ENCODE measurements around the gene TTC9. TPM values are rescaled to one million over a fixed set of nuclear protein-coding genes. Genes with fewer than 3 reads are reported as not detected.

The TTC9 gene
- total and polyA plus RNA-seq, 8 donors = 0.59 to 4.0 (median 0.97) TPM

- intact Hi-C loops (cut with DNase I) = loop anchor here in 2 of 3 donors (10.0 kb wide), 2 partner anchors 84 to 94 kb away; no protein-coding TSS in a partner anchor
- Histone ChIP-seq H3K27ac (no peak overlapping the region), H3K4me1 (peaks cover 0 to 14% (median 12%) of the 10 kb centered on the region in 3 donors), H3K4me3 (no peak overlapping the region), H3K27me3 (no peaks in the 10 kb centered on the region), H3K36me3 (no peaks in the 10 kb centered on the region), H3K9me3 (no peaks in the 10 kb centered on the region)
- ATAC-seq (no peak), DNase-seq (no peak), FAIRE-seq (no peak)
- 86 to 88% methylated on average over 8 of the region's 8 CpGs for WGBS, 2 donors
- TF ChIP-seq CTCF (IDR thresholded peaks at IDR 0.05) = no peak
Observed at GRCh38 chr14:70718383-70719118, 76.8 kb downstream of the TTC9 start.

DNA sequence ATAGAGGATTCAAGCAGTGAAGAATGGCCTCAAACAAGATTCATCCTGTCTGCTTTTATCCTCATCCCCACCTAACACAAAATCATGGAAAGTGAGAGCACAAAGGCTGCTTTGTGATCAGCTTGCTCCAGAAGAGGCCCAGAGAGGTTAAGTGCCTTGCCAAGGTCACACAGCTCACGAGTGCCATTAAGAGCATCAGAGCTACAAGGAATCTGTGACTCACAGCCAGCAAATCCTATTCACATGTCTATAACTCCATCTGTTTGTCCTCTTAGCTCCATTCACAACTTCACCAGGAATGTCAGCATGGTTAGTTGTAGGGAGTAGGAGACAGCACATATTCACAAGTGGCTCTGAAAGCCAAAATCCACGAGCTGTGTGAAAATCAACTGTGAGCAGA is 79.8 kb downstream of the TTC9 start:
- DNase-seq (no peak), FAIRE-seq (no peak), ATAC-seq (no peak)
- Histone ChIP-seq H3K36me3 (no peaks in the 10 kb centered on the region), H3K27ac (no peak overlapping the region), H3K27me3 (no peaks in the 10 kb centered on the region), H3K4me1 (peaks cover 0 to 7% (median 6%) of the 10 kb centered on the region in 3 donors), H3K9me3 (no peaks in the 10 kb centered on the region), H3K4me3 (no peak overlapping the region)
- no peak for TF ChIP-seq CTCF (IDR thresholded peaks at IDR 0.05)
- 61 to 71% methylated on average over 2 of the region's 2 CpGs for WGBS, 2 donors
- intact Hi-C loops (cut with DNase I) = loop anchor here in 1 of 3 donors (10.0 kb wide), 1 partner anchor 87 kb away; no protein-coding TSS in a partner anchor

DNA sequence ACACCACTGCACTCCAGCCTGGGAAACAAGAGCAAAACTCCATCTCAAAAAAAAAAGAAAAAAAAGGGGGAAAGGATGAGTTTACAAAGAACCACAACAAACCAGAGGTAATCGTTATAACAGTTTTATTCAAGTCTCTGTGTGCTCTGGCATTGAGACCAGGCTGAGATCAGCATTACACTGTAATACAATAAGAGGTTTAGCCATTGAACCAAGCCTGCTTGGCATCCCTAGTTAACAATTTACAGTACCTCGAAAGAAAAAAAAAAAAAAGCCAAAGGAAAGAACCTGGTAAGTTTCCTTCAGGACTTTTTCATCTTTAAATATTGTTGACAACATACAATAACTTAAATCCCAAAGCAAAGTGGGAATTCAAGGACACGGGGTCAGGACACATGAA is 80.7 kb downstream of the TTC9 start:
- WGBS, 2 donors = 41 to 42% methylated on average over 3 of the region's 3 CpGs
- Histone ChIP-seq H3K4me1 (no peaks in the 10 kb centered on the region), H3K27ac (no peak overlapping the region), H3K4me3 (no peak overlapping the region), H3K9me3 (no peaks in the 10 kb centered on the region), H3K27me3 (no peaks in the 10 kb centered on the region), H3K36me3 (no peaks in the 10 kb centered on the region)
- intact Hi-C loops (cut with DNase I) = loop anchor here in 1 of 3 donors (10.0 kb wide), 1 partner anchor 88 kb away; no protein-coding TSS in a partner anchor
- no peak for TF ChIP-seq CTCF (IDR thresholded peaks at IDR 0.05)
- no peak for FAIRE-seq
- DNase-seq = no peak
- peak in 2 of 4 donors; percentile 71 to 74 for ATAC-seq

DNA sequence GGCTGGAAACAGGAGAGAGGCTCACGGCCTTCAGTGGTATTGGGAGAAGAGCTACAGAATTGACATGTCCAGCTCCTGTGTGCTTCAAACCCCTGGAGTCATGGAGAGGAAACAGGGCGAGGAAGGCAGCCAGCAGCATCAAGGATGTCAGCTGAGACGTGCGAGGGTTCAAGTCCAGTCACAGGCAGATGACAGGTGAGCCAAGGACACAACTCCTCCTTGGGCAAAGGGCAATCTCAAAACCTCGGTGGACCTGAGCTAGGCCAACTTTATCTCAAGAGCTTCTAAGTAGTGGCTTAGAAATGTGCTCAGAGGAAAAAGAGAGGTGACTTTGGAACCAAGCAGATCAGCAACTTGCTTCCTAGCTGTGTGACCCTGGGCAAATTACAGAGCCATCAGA is 81.6 kb downstream of the TTC9 start:
- intact Hi-C loops (cut with DNase I) = loop anchor here in 1 of 3 donors (10.0 kb wide), 1 partner anchor 88 kb away; no protein-coding TSS in a partner anchor
- no peaks in the 10 kb centered on the region for H3K4me1 ChIP-seq
- H3K27me3 ChIP-seq = no peaks in the 10 kb centered on the region
- WGBS, 2 donors = 67 to 79% methylated on average over 5 of the region's 5 CpGs
- no peaks in the 10 kb centered on the region for H3K9me3 ChIP-seq
- FAIRE-seq = no peak
- H3K27ac ChIP-seq = no peak overlapping the region
- no peak for DNase-seq
- ATAC-seq = no peak
- TF ChIP-seq CTCF (IDR thresholded peaks at IDR 0.05) = no peak
- no peak overlapping the region for H3K4me3 ChIP-seq
- no peaks in the 10 kb centered on the region for H3K36me3 ChIP-seq

DNA sequence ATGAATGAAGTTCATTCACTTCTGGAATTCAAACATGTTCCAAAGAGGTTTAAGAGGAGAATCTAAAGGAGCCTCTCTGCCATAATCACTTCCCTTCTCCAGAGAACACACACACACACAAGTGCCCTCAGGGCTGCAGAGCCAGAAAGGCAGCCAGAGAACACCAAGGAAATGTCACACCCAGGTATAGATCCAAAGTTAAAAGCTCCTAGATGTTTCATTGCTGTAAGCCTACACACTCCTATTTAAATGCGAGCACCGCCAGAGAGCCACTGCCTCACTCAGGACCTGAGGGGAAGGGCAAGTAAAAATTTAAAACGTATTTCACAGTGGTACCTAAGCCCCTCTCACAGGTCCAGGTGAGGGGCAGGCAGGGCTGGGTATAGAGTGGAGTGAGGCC is 82.4 kb downstream of the TTC9 start:
- ATAC-seq = no peak

More for the DNA sequence above, 82.4 kb downstream of the TTC9 start:
- Histone ChIP-seq H3K4me3 (no peak overlapping the region), H3K9me3 (no peaks in the 10 kb centered on the region), H3K27ac (no peak overlapping the region), H3K27me3 (no peaks in the 10 kb centered on the region), H3K36me3 (no peaks in the 10 kb centered on the region), H3K4me1 (no peaks in the 10 kb centered on the region)
- 75 to 82% methylated on average over 3 of the region's 3 CpGs for WGBS, 2 donors
- TF ChIP-seq CTCF (IDR thresholded peaks at IDR 0.05) = no peak
- FAIRE-seq (no peak), DNase-seq (no peak)
- intact Hi-C loops (cut with DNase I) = loop anchor here in 1 of 3 donors (10.0 kb wide), 1 partner anchor 89 kb away; no protein-coding TSS in a partner anchor
